Measurements from ENCODE around the gene SNX24.

Gene SNX24, protein sequence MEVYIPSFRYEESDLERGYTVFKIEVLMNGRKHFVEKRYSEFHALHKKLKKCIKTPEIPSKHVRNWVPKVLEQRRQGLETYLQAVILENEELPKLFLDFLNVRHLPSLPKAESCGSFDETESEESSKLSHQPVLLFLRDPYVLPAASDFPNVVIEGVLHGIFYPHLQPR

GRCh38 chr5:122845229-122846050 lies at the start of gene SNX24:
SNX24 (plus strand) TSS chr5:122845613; CDS start chr5:122845634, 21 bp downstream.
- H3K4me3 ChIP-seq (ENCODE audit: low read depth, low read length), result peak within 1 kb of the TSS; percentile 69
- TF ChIP-seq CTCF (IDR thresholded peaks at IDR 0.05; ENCODE audit: low read depth, low read length) (no peak), MYC (IDR thresholded peaks at IDR 0.05; ENCODE audit: low read depth, low read length) (0 out of 2 replicates have a peak, but pooled peaks have one; percentile 27), POLR2A (IDR thresholded peaks at IDR 0.05; ENCODE audit: extremely low read depth, insufficient read length) (peak; percentile 11)
- TF ChIP-seq, protein P1, sequence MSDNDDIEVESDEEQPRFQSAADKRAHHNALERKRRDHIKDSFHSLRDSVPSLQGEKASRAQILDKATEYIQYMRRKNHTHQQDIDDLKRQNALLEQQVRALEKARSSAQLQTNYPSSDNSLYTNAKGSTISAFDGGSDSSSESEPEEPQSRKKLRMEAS (IDR thresholded peaks at IDR 0.05; ENCODE audit: low read depth, low read length), result no peak
- peak; percentile 75 for DNase-seq (ENCODE audit: low read depth)

GRCh38 chr5:122805481-122805880 lies 39.9 kb upstream of the SNX24 start:
- peak; percentile 30 for DNase-seq (ENCODE audit: low read depth)
- TF ChIP-seq CTCF (IDR thresholded peaks at IDR 0.05; ENCODE audit: low read depth, low read length) (no peak), POLR2A (IDR thresholded peaks at IDR 0.05; ENCODE audit: extremely low read depth, insufficient read length) (no peak)
- TF ChIP-seq, protein P1 (IDR thresholded peaks at IDR 0.05; ENCODE audit: low read depth, low read length), result no peak
- no peak overlapping the region for H3K4me3 ChIP-seq (ENCODE audit: low read depth, low read length)

DNA sequence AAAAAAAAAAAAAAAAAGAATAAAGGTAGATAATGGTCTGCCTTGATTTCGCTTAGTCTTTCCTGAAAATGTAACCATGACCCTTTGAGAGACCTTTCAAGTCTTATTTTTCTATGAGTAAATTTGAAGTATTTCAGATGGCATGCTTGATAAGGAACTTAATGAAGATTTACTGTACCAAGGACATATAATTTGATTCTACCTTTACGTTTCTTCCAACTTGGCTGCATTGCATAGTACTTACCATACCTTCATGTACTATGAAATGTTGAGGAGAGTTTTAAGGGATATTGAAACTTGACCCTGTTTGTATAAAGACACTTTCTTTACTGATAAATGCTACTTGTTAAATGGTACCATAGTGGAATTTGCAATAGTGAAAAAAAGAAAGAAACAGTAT lies 35.0 kb upstream of the SNX24 start:
- TF ChIP-seq MYC (IDR thresholded peaks at IDR 0.05; ENCODE audit: low read depth, low read length) (no peak), CTCF (IDR thresholded peaks at IDR 0.05; ENCODE audit: low read depth, low read length) (no peak), POLR2A (IDR thresholded peaks at IDR 0.05; ENCODE audit: extremely low read depth, insufficient read length) (no peak)
- TF ChIP-seq, protein P1 (IDR thresholded peaks at IDR 0.05; ENCODE audit: low read depth, low read length), result no peak
- no peak overlapping the region for H3K4me3 ChIP-seq (ENCODE audit: low read depth, low read length)
- no peak for DNase-seq (ENCODE audit: low read depth)

DNA sequence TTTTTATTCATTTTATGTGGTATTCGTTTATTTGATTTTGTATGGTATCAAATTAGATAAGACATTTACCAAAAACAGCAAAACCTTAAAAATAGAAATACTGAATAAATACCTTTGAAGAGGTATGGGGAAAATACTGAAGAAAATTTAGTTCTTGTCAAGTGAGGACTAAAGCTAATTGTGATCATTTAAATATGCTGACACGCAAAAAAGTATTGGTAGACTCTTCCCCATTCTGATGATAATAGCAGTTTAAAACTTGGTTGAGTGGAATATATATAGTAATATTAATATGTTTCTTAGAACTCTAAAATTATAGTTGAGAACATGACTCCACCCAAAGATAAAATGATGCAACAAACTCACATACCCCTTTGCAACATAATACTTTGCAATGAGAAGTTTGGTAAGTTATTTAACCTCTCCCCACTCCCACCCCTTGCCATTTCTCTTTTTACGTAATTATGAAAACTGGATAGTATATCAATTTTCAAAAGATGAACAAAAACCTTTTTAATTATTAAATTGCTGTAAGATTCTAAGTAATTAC lies 30.1 kb upstream of the SNX24 start:
- no peak for DNase-seq (ENCODE audit: low read depth)
- TF ChIP-seq POLR2A (IDR thresholded peaks at IDR 0.05; ENCODE audit: extremely low read depth, insufficient read length), result no peak
- TF ChIP-seq, protein P1 (IDR thresholded peaks at IDR 0.05; ENCODE audit: low read depth, low read length), result no peak
- no peak for TF ChIP-seq MYC (IDR thresholded peaks at IDR 0.05; ENCODE audit: low read depth, low read length)
- no peak for TF ChIP-seq CTCF (IDR thresholded peaks at IDR 0.05; ENCODE audit: low read depth, low read length)

GRCh38 chr5:122816756-122817155 lies 28.7 kb upstream of the SNX24 start:
- TF ChIP-seq, protein P1 (IDR thresholded peaks at IDR 0.05; ENCODE audit: low read depth, low read length), result no peak
- TF ChIP-seq POLR2A (IDR thresholded peaks at IDR 0.05; ENCODE audit: extremely low read depth, insufficient read length) (no peak), MYC (IDR thresholded peaks at IDR 0.05; ENCODE audit: low read depth, low read length) (no peak), CTCF (IDR thresholded peaks at IDR 0.05; ENCODE audit: low read depth, low read length) (no peak)
- no peak overlapping the region for H3K4me3 ChIP-seq (ENCODE audit: low read depth, low read length)
- no peak for DNase-seq (ENCODE audit: low read depth)

More for the DNA sequence above, 30.1 kb upstream of the SNX24 start:
- H3K4me3 ChIP-seq (ENCODE audit: low read depth, low read length), result no peak overlapping the region

Measured in NB4 (cell line).